Bone marrow (tissue), 2 donors: Measurements from ENCODE around the gene LCT.
"Not testable (repeated sequence)": the region's sequence is repeated elsewhere in the genome, so short reads cannot be mapped to it uniquely, and the experiment has no call there.

Experiments used
- DNase-seq, 2 donors: peaks; one replicate each; lab custom pipeline; 2025; lab: John Stamatoyannopoulos, UW

Gene LCT

GRCh38 chr2:135797497-135798274 is 39.3 kb downstream of the LCT start:
- peak; percentile 34 to 65 for DNase-seq

GRCh38 chr2:135796606-135797005 is 40.4 kb downstream of the LCT start:
- no peak for DNase-seq

- not testable (repeated sequence) for DNase-seq
Measured at GRCh38 chr2:135795641-135796040, 41.3 kb downstream of the LCT start.

- no peak for DNase-seq
Measured at GRCh38 chr2:135792401-135793150, 44.4 kb downstream of the LCT start.

GRCh38 chr2:135791418-135792190 is 45.4 kb downstream of the LCT start:
- no peak for DNase-seq

GRCh38 chr2:135790423-135790822 is 46.6 kb downstream of the LCT start:
- DNase-seq, result no peak

GRCh38 chr2:135786823-135787222 is 50.2 kb downstream of the LCT start:
- no peak for DNase-seq

- DNase-seq, result no peak
Measured at GRCh38 chr2:135785032-135785431, 52.0 kb downstream of the LCT start.

- DNase-seq, result no peak
Measured at GRCh38 chr2:135783439-135783838, 53.5 kb downstream of the LCT start.

- DNase-seq, result no peak
Measured at GRCh38 chr2:135782231-135782630, 54.8 kb downstream of the LCT start.

GRCh38 chr2:135776367-135776766 is 60.6 kb downstream of the LCT start:
- no peak for DNase-seq

- DNase-seq, result no peak
Measured at GRCh38 chr2:135775420-135775819, 61.6 kb downstream of the LCT start.

- DNase-seq, result peak in 1 of 2 donors; percentile 44
Measured at GRCh38 chr2:135773917-135774316, 63.1 kb downstream of the LCT start.

- DNase-seq, result no peak
Measured at GRCh38 chr2:135773319-135773718, 63.7 kb downstream of the LCT start.

GRCh38 chr2:135768863-135769262 is 68.1 kb downstream of the LCT start:
- no peak for DNase-seq

- DNase-seq, result no peak
Measured at GRCh38 chr2:135762530-135762929, 74.5 kb downstream of the LCT start.

GRCh38 chr2:135762022-135762421 is 75.0 kb downstream of the LCT start:
- DNase-seq, result no peak

- no peak for DNase-seq
Measured at GRCh38 chr2:135756692-135757091, 80.3 kb downstream of the LCT start.

GRCh38 chr2:135755573-135755972 is 81.4 kb downstream of the LCT start:
- DNase-seq, result no peak

- DNase-seq, result no peak
Measured at GRCh38 chr2:135745545-135745944, 91.4 kb downstream of the LCT start.

GRCh38 chr2:135744760-135745314 is 92.1 kb downstream of the LCT start:
- DNase-seq, result no peak

GRCh38 chr2:135743860-135744259 is 93.1 kb downstream of the LCT start:
- no peak for DNase-seq
